ENCODE results near the gene ELOVL1.

Gene ELOVL1

GRCh38 chr1:43381612-43382011 is 13.8 kb upstream of the ELOVL1 start:
- no peaks in the 10 kb centered on the region for H3K36me3 ChIP-seq (ENCODE audit: low read length)
- H3F3A ChIP-seq (ENCODE audit: insufficient read depth) = no peaks in the 10 kb centered on the region
- TF ChIP-seq EZH2phosphoT487 (conservative IDR thresholded peaks at IDR 0.05; ENCODE audit: low read length) (no peak), CTCF (IDR thresholded peaks at IDR 0.05; ENCODE audit: insufficient read depth, low read length, poor library complexity, severe bottlenecking) (no peak)
- no peaks in the 10 kb centered on the region for H3K79me2 ChIP-seq (ENCODE audit: insufficient read depth, low read length)
- no peak overlapping the region for H3K27ac ChIP-seq (ENCODE audit: low read depth, low read length)
- no peaks in the 10 kb centered on the region for H3K27me3 ChIP-seq (ENCODE audit: low read length)
- H3K9me2 ChIP-seq (replicated peaks; ENCODE audit: insufficient read depth, low read length) = no peaks in the 10 kb centered on the region
- H3K4me3 ChIP-seq (ENCODE audit: insufficient read depth, low read length, poor library complexity, severe bottlenecking) = no peak overlapping the region
- no peak overlapping the region for H2AFZ ChIP-seq (ENCODE audit: low read depth, low read length, severe bottlenecking)
- H3K9me3 ChIP-seq (ENCODE audit: insufficient read depth, low read length) = no peaks in the 10 kb centered on the region
- no peak overlapping the region for H3K9ac ChIP-seq (ENCODE audit: low read length)
- no peak overlapping the region for H3K4me2 ChIP-seq (ENCODE audit: low read depth, low read length, poor library complexity, severe bottlenecking)
- H4K20me1 ChIP-seq (ENCODE audit: low read depth, low read length) = no peaks in the 10 kb centered on the region

- Histone ChIP-seq H3K9ac (ENCODE audit: low read length) (no peak overlapping the region), H2AFZ (ENCODE audit: low read depth, low read length, severe bottlenecking) (no peak overlapping the region), H3K4me3 (ENCODE audit: insufficient read depth, low read length, poor library complexity, severe bottlenecking) (no peak overlapping the region), H3K27ac (ENCODE audit: low read depth, low read length) (no peak overlapping the region), H3K4me2 (ENCODE audit: low read depth, low read length, poor library complexity, severe bottlenecking) (no peak overlapping the region), H3K9me3 (ENCODE audit: insufficient read depth, low read length) (no peaks in the 10 kb centered on the region), H3K27me3 (ENCODE audit: low read length) (no peaks in the 10 kb centered on the region), H3K36me3 (ENCODE audit: low read length) (no peaks in the 10 kb centered on the region), H3K79me2 (ENCODE audit: insufficient read depth, low read length) (no peaks in the 10 kb centered on the region), H3F3A (ENCODE audit: insufficient read depth) (no peaks in the 10 kb centered on the region), H3K9me2 (replicated peaks; ENCODE audit: insufficient read depth, low read length) (no peaks in the 10 kb centered on the region), H4K20me1 (ENCODE audit: low read depth, low read length) (no peaks in the 10 kb centered on the region)
- TF ChIP-seq EZH2phosphoT487 (conservative IDR thresholded peaks at IDR 0.05; ENCODE audit: low read length) (no peak), CTCF (IDR thresholded peaks at IDR 0.05; ENCODE audit: insufficient read depth, low read length, poor library complexity, severe bottlenecking) (no peak)
Measured at GRCh38 chr1:43379476-43379875, 11.7 kb upstream of the ELOVL1 start.

- Histone ChIP-seq H3K4me3 (ENCODE audit: insufficient read depth, low read length, poor library complexity, severe bottlenecking) (no peak overlapping the region), H3K36me3 (ENCODE audit: low read length) (no peaks in the 10 kb centered on the region), H3K9me3 (ENCODE audit: insufficient read depth, low read length) (no peaks in the 10 kb centered on the region), H3K9ac (ENCODE audit: low read length) (no peak overlapping the region), H2AFZ (ENCODE audit: low read depth, low read length, severe bottlenecking) (no peak overlapping the region), H3K27me3 (ENCODE audit: low read length) (no peaks in the 10 kb centered on the region), H3K4me2 (ENCODE audit: low read depth, low read length, poor library complexity, severe bottlenecking) (no peak overlapping the region), H3K9me2 (replicated peaks; ENCODE audit: insufficient read depth, low read length) (no peaks in the 10 kb centered on the region), H4K20me1 (ENCODE audit: low read depth, low read length) (no peaks in the 10 kb centered on the region), H3K79me2 (ENCODE audit: insufficient read depth, low read length) (no peaks in the 10 kb centered on the region), H3F3A (ENCODE audit: insufficient read depth) (no peaks in the 10 kb centered on the region), H3K27ac (ENCODE audit: low read depth, low read length) (no peak overlapping the region)
- TF ChIP-seq CTCF (IDR thresholded peaks at IDR 0.05; ENCODE audit: insufficient read depth, low read length, poor library complexity, severe bottlenecking) (no peak), EZH2phosphoT487 (conservative IDR thresholded peaks at IDR 0.05; ENCODE audit: low read length) (no peak)
Measured at GRCh38 chr1:43377831-43378230, 10.0 kb upstream of the ELOVL1 start.
